Measurements from ENCODE around the gene PLCB3.

The PLCB3 gene

GRCh38 chr11:64260147-64260708, 8.9 kb downstream of the PLCB3 start:
- H3K4me3 ChIP-seq (ENCODE audit: low read depth, low read length): no peak overlapping the region
- no peak for TF ChIP-seq CTCF (IDR thresholded peaks at IDR 0.05; ENCODE audit: insufficient read depth, low read depth, low read length, missing control alignments)
- DNase-seq (ENCODE audit: low read depth): no peak

GRCh38 chr11:64261556-64262080, 10.3 kb downstream of the PLCB3 start:
- no peak for TF ChIP-seq CTCF (IDR thresholded peaks at IDR 0.05; ENCODE audit: insufficient read depth, low read depth, low read length, missing control alignments)
- no peak overlapping the region for H3K4me3 ChIP-seq (ENCODE audit: low read depth, low read length)
- DNase-seq (ENCODE audit: low read depth): no peak

- no peak overlapping the region for H3K4me3 ChIP-seq (ENCODE audit: low read depth, low read length)
- DNase-seq (ENCODE audit: low read depth): no peak
- TF ChIP-seq CTCF (IDR thresholded peaks at IDR 0.05; ENCODE audit: insufficient read depth, low read depth, low read length, missing control alignments): no peak
Measured at GRCh38 chr11:64262271-64263002, 11.1 kb downstream of the PLCB3 start.

- no peak for DNase-seq (ENCODE audit: low read depth)
- TF ChIP-seq CTCF (IDR thresholded peaks at IDR 0.05; ENCODE audit: insufficient read depth, low read depth, low read length, missing control alignments): no peak
- no peak overlapping the region for H3K4me3 ChIP-seq (ENCODE audit: low read depth, low read length)
Measured at GRCh38 chr11:64263021-64263946, 12.0 kb downstream of the PLCB3 start.

- TF ChIP-seq CTCF (IDR thresholded peaks at IDR 0.05; ENCODE audit: insufficient read depth, low read depth, low read length, missing control alignments): no peak
- no peak for DNase-seq (ENCODE audit: low read depth)
- H3K4me3 ChIP-seq (ENCODE audit: low read depth, low read length): no peak overlapping the region
Measured at GRCh38 chr11:64263947-64264317, 12.6 kb downstream of the PLCB3 start.

GRCh38 chr11:64264371-64264852, 13.1 kb downstream of the PLCB3 start:
- DNase-seq (ENCODE audit: low read depth): no peak
- no peak for TF ChIP-seq CTCF (IDR thresholded peaks at IDR 0.05; ENCODE audit: insufficient read depth, low read depth, low read length, missing control alignments)
- no peak overlapping the region for H3K4me3 ChIP-seq (ENCODE audit: low read depth, low read length)
